Neutrophil (primary cell): Measurements from ENCODE around the gene PDE8A.

Experiments
- H3K27ac ChIP-seq: fragments of 200-600 bp; sonication (generic); 2 replicates; pipeline ENCODE4 v1.5.1; 2016; ENCODE audit warnings: mild to moderate bottlenecking, moderate library complexity
- H3K27me3 ChIP-seq: fragments of 200-600 bp; sonication (generic); 2 replicates; pipeline ENCODE4 v1.6.0; 2016; ENCODE audit warnings: mild to moderate bottlenecking
- H3K36me3 ChIP-seq: fragments of 200-600 bp; sonication (generic); 2 replicates; pipeline ENCODE4 v1.5.1; 2017
- H3K4me1 ChIP-seq, 2 experiments: fragments of 200-600 bp in 1 of 2; sonication (generic) in 1 of 2; 1 replicate in 1 of 2; 2 replicates in 1 of 2; pipeline versions ENCODE4 v1.5.1 to v1.6.1; 2013 to 2016; ENCODE audit warnings: low read depth in 1 of 2, low read length in 1 of 2, mild to moderate bottlenecking in 1 of 2, moderate library complexity in 1 of 2; ENCODE audit not compliant: control insufficient read depth in 1 of 2, insufficient read depth in 1 of 2
- H3K4me3 ChIP-seq, 2 experiments: fragments of 200-600 bp in 1 of 2; sonication (generic) in 1 of 2; 1 replicate in 1 of 2; 2 replicates in 1 of 2; pipeline ENCODE4 v1.5.1; 2013 to 2016; ENCODE audit warnings: low read depth in 1 of 2, low read length in 1 of 2, mild to moderate bottlenecking in 1 of 2, moderate library complexity in 1 of 2
- H3K9me3 ChIP-seq: fragments of 200-600 bp; sonication (generic); 2 replicates; pipeline ENCODE4 v1.5.1; 2016
- CTCF ChIP-seq: fragments of 200-600 bp; sonication (generic); IDR thresholded peaks from 2 replicates; pipeline ENCODE4 v1.5.1; 2016; ENCODE audit warnings: antibody characterized with exemption

The PDE8A gene

GRCh38 chr15:84987949-84988624 lies 6.4 kb downstream of the PDE8A start:
- Histone ChIP-seq H3K36me3 (no peaks in the 10 kb centered on the region), H3K27ac (no peak overlapping the region), H3K4me3 (no peak overlapping the region), H3K4me1 (peaks cover 0 to 12% of the 10 kb centered on the region in 2 experiments), H3K9me3 (no peaks in the 10 kb centered on the region), H3K27me3 (peaks cover 5% of the 10 kb centered on the region)
- TF ChIP-seq CTCF: no peak

DNA sequence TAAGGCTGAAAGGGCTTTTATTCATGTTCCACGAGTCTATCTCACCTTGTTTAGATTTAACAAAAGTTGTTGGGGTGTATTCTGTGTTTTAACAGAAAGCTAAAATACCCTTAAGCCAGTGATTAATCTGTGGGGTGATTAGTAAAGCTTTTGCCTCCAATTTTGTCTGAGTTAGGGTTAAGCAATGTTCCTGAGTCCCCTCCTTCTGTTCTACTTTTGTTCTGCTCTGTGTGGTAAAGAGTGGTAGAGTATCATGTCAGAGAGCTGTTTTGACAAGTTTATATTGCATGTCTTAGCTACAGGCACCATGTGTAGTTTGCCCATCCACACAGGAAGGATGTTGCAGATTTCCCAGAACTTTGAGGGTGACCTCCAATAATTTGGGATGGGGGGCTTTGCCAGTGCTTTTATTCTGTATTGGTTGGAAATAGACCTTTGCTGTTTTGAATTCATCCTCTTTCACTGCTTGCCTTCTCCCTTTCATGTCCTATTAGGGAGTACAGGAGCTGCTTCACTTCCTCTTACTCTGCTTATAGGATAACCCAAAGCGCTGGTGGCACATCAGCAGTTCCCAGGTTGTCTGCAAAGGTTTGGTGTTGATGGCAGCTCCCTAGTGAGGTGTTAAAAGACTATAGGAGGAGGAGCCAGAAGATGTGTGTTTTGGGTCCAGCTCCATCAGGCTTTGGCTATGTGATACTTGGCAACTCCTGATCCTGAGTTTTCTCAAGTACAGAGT lies 7.4 kb downstream of the PDE8A start:
- no peak overlapping the region for H3K4me3 ChIP-seq
- no peaks in the 10 kb centered on the region for H3K36me3 ChIP-seq
- no peak overlapping the region for H3K27ac ChIP-seq
- TF ChIP-seq CTCF: no peak
- no peaks in the 10 kb centered on the region for H3K9me3 ChIP-seq
- peaks cover 0 to 10% of the 10 kb centered on the region in 2 experiments for H3K4me1 ChIP-seq
- no peaks in the 10 kb centered on the region for H3K27me3 ChIP-seq

DNA sequence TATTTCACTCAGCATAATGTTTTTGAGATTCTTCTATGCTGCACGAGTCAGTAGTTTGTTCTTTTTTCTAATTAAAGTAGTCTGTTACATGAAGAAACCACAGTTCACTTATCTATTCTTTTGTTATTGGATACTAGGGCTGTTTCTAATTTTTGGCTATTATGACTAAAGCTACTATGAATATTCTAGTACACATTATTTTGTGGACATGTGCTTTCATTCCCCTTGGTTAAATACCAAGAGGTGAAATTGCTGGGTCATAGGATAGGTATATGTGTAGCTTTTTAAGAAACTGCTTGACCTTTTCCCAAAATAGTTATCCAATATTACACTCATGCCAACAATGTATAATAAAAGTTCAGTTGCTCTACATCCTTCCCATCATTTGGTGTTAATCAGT lies 8.9 kb downstream of the PDE8A start:
- peaks cover 0 to 10% of the 10 kb centered on the region in 2 experiments for H3K4me1 ChIP-seq
- H3K9me3 ChIP-seq: no peaks in the 10 kb centered on the region
- no peaks in the 10 kb centered on the region for H3K36me3 ChIP-seq
- H3K4me3 ChIP-seq: no peak overlapping the region
- H3K27ac ChIP-seq: no peak overlapping the region
- no peaks in the 10 kb centered on the region for H3K27me3 ChIP-seq
- TF ChIP-seq CTCF: no peak

DNA sequence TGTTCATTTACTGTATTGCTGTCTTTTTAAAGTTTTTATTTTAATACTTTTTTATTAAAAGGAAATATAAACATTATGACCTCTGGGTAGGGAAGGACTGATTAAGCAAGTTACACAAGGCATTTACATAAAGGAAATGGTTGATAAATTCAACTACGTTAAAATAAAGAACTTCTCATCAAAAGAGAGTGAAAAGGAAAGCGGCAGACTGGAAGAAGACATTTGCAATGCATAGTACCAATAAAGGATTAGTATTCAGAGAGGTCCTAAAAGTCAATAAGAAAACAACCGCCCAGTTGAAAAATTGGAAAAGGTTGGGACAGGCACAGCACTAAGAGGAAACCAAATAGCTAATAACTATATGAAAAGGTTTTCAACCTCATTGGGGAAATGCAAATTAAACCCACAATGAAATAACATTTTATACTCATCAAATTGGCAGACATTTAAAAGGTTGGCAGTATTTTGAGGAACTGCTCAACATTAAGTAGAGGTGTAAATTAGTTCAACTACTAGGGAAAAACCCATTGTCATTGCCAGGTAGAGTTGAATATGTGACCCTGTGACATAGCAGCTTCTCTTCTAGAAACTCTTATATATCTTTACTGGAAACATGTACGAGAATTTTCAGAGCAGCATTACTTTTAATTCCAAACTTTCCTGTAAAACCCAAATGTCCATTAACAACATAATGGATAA lies 9.5 kb downstream of the PDE8A start:
- Histone ChIP-seq H3K36me3 (no peaks in the 10 kb centered on the region), H3K27ac (no peak overlapping the region), H3K27me3 (no peaks in the 10 kb centered on the region)

More for the DNA sequence above, 9.5 kb downstream of the PDE8A start:
- TF ChIP-seq CTCF: no peak
- H3K4me3 ChIP-seq: no peak overlapping the region
- H3K4me1 ChIP-seq: peaks cover 0 to 10% of the 10 kb centered on the region in 2 experiments
- no peaks in the 10 kb centered on the region for H3K9me3 ChIP-seq
